ENCODE data around the gene CXCL3.

DNA sequence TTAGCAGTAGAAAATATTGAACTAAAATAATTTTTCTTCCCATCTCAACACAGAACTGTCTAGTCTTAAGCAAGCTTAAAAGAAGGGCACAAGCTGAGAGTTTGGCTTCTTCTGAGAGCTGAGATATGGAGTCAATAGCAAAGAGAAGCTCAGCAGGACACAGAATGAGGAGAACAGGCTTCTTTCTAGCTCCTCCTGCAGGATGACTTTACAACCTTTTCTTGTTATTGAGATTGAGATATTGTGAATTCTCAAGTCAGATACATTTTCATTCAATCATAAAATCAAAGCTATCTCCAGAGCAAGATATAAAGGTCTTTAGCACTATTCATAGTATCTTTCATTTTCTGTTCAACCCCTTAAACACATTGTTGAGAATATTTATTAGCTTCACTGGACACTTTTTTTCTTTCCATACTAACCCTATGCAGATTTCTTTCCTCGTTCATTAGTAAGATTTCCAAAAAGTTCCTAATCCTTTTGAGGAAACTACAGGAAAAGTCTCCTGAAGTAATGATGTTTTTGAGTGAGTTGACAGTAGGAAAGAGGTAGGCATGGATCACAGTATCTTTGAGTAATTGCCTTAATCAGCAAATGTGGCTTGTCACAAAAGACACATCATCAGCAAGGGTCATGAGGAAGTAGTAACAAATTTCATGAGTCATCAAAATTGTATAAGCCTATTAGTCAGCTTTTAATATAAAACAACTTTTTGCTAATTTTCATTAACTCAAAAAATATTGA is 17.8 kb upstream of the CXCL3 start:
- TF ChIP-seq, protein P1, sequence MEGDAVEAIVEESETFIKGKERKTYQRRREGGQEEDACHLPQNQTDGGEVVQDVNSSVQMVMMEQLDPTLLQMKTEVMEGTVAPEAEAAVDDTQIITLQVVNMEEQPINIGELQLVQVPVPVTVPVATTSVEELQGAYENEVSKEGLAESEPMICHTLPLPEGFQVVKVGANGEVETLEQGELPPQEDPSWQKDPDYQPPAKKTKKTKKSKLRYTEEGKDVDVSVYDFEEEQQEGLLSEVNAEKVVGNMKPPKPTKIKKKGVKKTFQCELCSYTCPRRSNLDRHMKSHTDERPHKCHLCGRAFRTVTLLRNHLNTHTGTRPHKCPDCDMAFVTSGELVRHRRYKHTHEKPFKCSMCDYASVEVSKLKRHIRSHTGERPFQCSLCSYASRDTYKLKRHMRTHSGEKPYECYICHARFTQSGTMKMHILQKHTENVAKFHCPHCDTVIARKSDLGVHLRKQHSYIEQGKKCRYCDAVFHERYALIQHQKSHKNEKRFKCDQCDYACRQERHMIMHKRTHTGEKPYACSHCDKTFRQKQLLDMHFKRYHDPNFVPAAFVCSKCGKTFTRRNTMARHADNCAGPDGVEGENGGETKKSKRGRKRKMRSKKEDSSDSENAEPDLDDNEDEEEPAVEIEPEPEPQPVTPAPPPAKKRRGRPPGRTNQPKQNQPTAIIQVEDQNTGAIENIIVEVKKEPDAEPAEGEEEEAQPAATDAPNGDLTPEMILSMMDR (IDR thresholded peaks at IDR 0.05): no peak
- no peak for TF ChIP-seq POLR2A (IDR thresholded peaks at IDR 0.05; ENCODE audit: low read length)
- no peak for TF ChIP-seq CHD2 (IDR thresholded peaks at IDR 0.05; ENCODE audit: low read length, partially characterized antibody)
- no peak for TF ChIP-seq CEBPB (IDR thresholded peaks at IDR 0.05)
- no peak for TF ChIP-seq EP300 (IDR thresholded peaks at IDR 0.05)
- TF ChIP-seq RCOR1 (IDR thresholded peaks at IDR 0.05; ENCODE audit: low read depth, low read length): no peak
- no peak for TF ChIP-seq ZNF302 (CRISPR knock-in tag; IDR thresholded peaks at IDR 0.05)
- TF ChIP-seq, protein P2, sequence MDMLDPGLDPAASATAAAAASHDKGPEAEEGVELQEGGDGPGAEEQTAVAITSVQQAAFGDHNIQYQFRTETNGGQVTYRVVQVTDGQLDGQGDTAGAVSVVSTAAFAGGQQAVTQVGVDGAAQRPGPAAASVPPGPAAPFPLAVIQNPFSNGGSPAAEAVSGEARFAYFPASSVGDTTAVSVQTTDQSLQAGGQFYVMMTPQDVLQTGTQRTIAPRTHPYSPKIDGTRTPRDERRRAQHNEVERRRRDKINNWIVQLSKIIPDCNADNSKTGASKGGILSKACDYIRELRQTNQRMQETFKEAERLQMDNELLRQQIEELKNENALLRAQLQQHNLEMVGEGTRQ (IDR thresholded peaks at IDR 0.05): no peak
- TF ChIP-seq HDAC2 (IDR thresholded peaks at IDR 0.05): no peak
- TF ChIP-seq, protein P3, sequence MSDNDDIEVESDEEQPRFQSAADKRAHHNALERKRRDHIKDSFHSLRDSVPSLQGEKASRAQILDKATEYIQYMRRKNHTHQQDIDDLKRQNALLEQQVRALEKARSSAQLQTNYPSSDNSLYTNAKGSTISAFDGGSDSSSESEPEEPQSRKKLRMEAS (IDR thresholded peaks at IDR 0.05): no peak
- TF ChIP-seq SREBF2 (IDR thresholded peaks at IDR 0.05): no peak
- TF ChIP-seq, protein P4, sequence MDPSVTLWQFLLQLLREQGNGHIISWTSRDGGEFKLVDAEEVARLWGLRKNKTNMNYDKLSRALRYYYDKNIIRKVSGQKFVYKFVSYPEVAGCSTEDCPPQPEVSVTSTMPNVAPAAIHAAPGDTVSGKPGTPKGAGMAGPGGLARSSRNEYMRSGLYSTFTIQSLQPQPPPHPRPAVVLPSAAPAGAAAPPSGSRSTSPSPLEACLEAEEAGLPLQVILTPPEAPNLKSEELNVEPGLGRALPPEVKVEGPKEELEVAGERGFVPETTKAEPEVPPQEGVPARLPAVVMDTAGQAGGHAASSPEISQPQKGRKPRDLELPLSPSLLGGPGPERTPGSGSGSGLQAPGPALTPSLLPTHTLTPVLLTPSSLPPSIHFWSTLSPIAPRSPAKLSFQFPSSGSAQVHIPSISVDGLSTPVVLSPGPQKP (IDR thresholded peaks at IDR 0.05; ENCODE audit: low read depth, low read length): no peak
